Skin of body (tissue), 3 donors: ENCODE measurements around the gene KRTAP4-3. TPM values are rescaled to one million over a fixed set of nuclear protein-coding genes. Genes with fewer than 3 reads are reported as not detected.
"Not testable (repeated sequence)": the region's sequence is repeated elsewhere in the genome, so short reads cannot be mapped to it uniquely, and the experiment has no call there.

ENCODE experiments used
- DNase-seq: peaks from one replicate; lab custom pipeline; 2025; lab: John Stamatoyannopoulos, UW
- small RNA-seq: library from RNA; depleted of rRNA; stranded (forward); fragments of <200 nt; gene quantifications from one replicate; pipeline ENCODE3, GENCODE V24; 2014; ENCODE audit warnings: low replicate concordance
- total RNA-seq: library from RNA; depleted of rRNA; stranded (reverse); fragments of >200 nt; gene quantifications from one replicate; pipeline ENCODE4 v1.2.3, GENCODE V29; 2014

KRTAP4-3 gene
- total RNA-seq, 1 donor from 2014 or later, result 2.0 TPM

- not testable (repeated sequence) for DNase-seq
Observed at GRCh38 chr17:41119696-41120690, 48.0 kb downstream of the KRTAP4-3 start.

GRCh38 chr17:41118721-41119120, 49.3 kb downstream of the KRTAP4-3 start:
- DNase-seq, result no peak

DNA sequence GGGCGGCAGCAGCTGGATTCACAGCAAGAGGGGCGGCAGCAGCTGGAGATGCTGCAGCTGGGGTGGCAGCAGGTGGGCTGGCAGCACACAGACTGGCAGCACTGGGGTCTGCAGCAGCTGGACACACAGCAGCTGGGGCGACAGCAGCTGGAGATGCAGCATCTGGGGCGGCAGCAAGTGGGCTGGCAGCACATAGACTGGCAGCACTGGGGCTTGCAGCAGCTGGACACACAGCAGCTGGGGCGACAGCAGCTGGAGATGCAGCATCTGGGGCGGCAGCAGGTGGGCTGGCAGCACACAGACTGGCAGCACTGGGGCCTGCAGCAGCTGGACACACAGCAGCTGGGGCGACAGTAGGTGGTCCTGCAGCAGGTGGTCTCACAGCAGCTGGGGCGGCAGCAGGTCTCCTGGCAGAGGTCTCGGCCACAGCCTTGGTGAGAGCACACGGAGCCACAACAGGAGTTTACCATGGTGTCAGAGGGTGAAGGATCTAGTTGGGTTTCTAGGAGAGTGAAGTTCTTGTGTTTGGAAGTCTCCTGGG, 50.1 kb downstream of the KRTAP4-3 start, which contains the start of gene KRTAP4-11:
TSS of gene KRTAP4-11 (minus strand) at position 528 of the 541 bp plus-strand sequence. CDS start at position 470, 58 bp downstream.
- not testable (repeated sequence) for DNase-seq

Small RNA genes lying within 50 kb of the gene (small RNA-seq; reads per million reads assigned to genes)
- not detected for gene KRTAP4-17P

Other genes with a start within 250 kb of the KRTAP4-3 start
- gene KRT23, start 230.6 kb downstream of the KRTAP4-3 start, total RNA-seq, result 107 TPM
- gene KRT39, start 201.3 kb downstream of the KRTAP4-3 start, total RNA-seq, result 6.4 TPM
- 7.7 TPM for gene KRT40, start 183.9 kb downstream of the KRTAP4-3 start, total RNA-seq
- 1.5 TPM for gene KRTAP3-3, start 174.1 kb downstream of the KRTAP4-3 start, total RNA-seq
- 2.3 TPM for gene KRTAP3-2, start 168.3 kb downstream of the KRTAP4-3 start, total RNA-seq
- gene KRTAP3-1, start 159.1 kb downstream of the KRTAP4-3 start, total RNA-seq, result 5.3 TPM
- gene KRTAP1-5, start 141.0 kb downstream of the KRTAP4-3 start, total RNA-seq, result 14.1 TPM
- gene KRTAP1-4, start 138.0 kb downstream of the KRTAP4-3 start, total RNA-seq, result not detected
- gene KRTAP1-3, start 133.3 kb downstream of the KRTAP4-3 start, total RNA-seq, result 12.2 TPM
- 7.5 TPM for gene KRTAP1-1, start 126.8 kb downstream of the KRTAP4-3 start, total RNA-seq
- 3.4 TPM for gene KRTAP2-1, start 120.9 kb downstream of the KRTAP4-3 start, total RNA-seq
- gene KRTAP2-2, start 113.0 kb downstream of the KRTAP4-3 start, total RNA-seq, result 6.5 TPM
- gene KRTAP2-3, start 108.1 kb downstream of the KRTAP4-3 start, total RNA-seq, result 0.30 TPM
- gene KRTAP2-4, start 102.3 kb downstream of the KRTAP4-3 start, total RNA-seq, result 3.3 TPM
- gene KRTAP4-7, start 84.1 kb downstream of the KRTAP4-3 start, total RNA-seq, result 11.4 TPM
- 3.1 TPM for gene KRTAP4-8, start 70.1 kb downstream of the KRTAP4-3 start, total RNA-seq
- not detected for gene KRTAP4-16, start 66.0 kb downstream of the KRTAP4-3 start, total RNA-seq
- 5.2 TPM for gene KRTAP4-9, start 62.8 kb downstream of the KRTAP4-3 start, total RNA-seq
- gene KRTAP4-11, start 49.8 kb downstream of the KRTAP4-3 start, total RNA-seq, result 0.79 TPM
- 0.89 TPM for gene KRTAP4-12, start 44.0 kb downstream of the KRTAP4-3 start, total RNA-seq
- gene KRTAP4-6, start 27.7 kb downstream of the KRTAP4-3 start, total RNA-seq, result 4.0 TPM
- gene KRTAP4-5, start 18.4 kb downstream of the KRTAP4-3 start, total RNA-seq, result 1.3 TPM
- gene KRTAP4-4, start 7.5 kb downstream of the KRTAP4-3 start, total RNA-seq, result 2.2 TPM
- gene KRTAP4-2, start 10.0 kb upstream of the KRTAP4-3 start, total RNA-seq, result 1.1 TPM
- 3.6 TPM for gene KRTAP4-1, start 16.7 kb upstream of the KRTAP4-3 start, total RNA-seq
- not detected for gene KRTAP9-1, start 21.7 kb upstream of the KRTAP4-3 start, total RNA-seq
- 6.3 TPM for gene KRTAP9-2, start 58.4 kb upstream of the KRTAP4-3 start, total RNA-seq
- gene KRTAP9-3, start 64.2 kb upstream of the KRTAP4-3 start, total RNA-seq, result 7.3 TPM
- gene KRTAP9-8, start 69.8 kb upstream of the KRTAP4-3 start, total RNA-seq, result 8.5 TPM
- 6.5 TPM for gene KRTAP9-4, start 81.5 kb upstream of the KRTAP4-3 start, total RNA-seq
- gene KRTAP9-9, start 87.2 kb upstream of the KRTAP4-3 start, total RNA-seq, result 2.6 TPM
- gene KRTAP9-6, start 97.2 kb upstream of the KRTAP4-3 start, total RNA-seq, result not detected
- not detected for gene KRTAP9-7, start 107.5 kb upstream of the KRTAP4-3 start, total RNA-seq
- 0.39 TPM for gene KRTAP29-1, start 134.6 kb upstream of the KRTAP4-3 start, total RNA-seq
- 4.5 TPM for gene KRTAP16-1, start 141.1 kb upstream of the KRTAP4-3 start, total RNA-seq
- gene KRTAP17-1, start 147.5 kb upstream of the KRTAP4-3 start, total RNA-seq, result 7.9 TPM
- 22.0 TPM for gene KRT33A, start 182.6 kb upstream of the KRTAP4-3 start, total RNA-seq
- 7.7 TPM for gene KRT33B, start 201.6 kb upstream of the KRTAP4-3 start, total RNA-seq
- gene KRT34, start 214.1 kb upstream of the KRTAP4-3 start, total RNA-seq, result 19.5 TPM
- 52.1 TPM for gene KRT31, start 229.4 kb upstream of the KRTAP4-3 start, total RNA-seq